GM23338 (cell line): ENCODE measurements around the gene KCNAB3. TPM values are rescaled to one million over a fixed set of nuclear protein-coding genes. Genes with fewer than 3 reads are reported as not detected.

ENCODE experiments used
- ATAC-seq: fragments of 200-7000 bp; cut with Tn5 transposase; 3 replicates; pipeline ENCODE4 v1.9.1; 2020
- DNase-seq: peaks from one replicate; pipeline ENCODE4 v3.0.0-alpha.2; 2015; ENCODE audit warnings: low spot score
- H2AFZ ChIP-seq: fragments of 200-600 bp; sonication (generic); 2 replicates; pipeline ENCODE4 v1.8.0; 2016; ENCODE audit warnings: antibody characterized with exemption, mild to moderate bottlenecking, moderate library complexity
- H3F3A ChIP-seq: fragments of 200-600 bp; sonication (generic); replicated peaks from 2 replicates; pipeline ENCODE4 v1.8.0; 2017; ENCODE audit warnings: antibody characterized with exemption, mixed run types, low read depth
- H3K27ac ChIP-seq: fragments of 200-600 bp; sonication (generic); 2 replicates; pipeline ENCODE4 v1.6.1; 2016; ENCODE audit warnings: low read depth
- H3K27me3 ChIP-seq: fragments of 200-600 bp; sonication (generic); 2 replicates; pipeline ENCODE4 v1.8.0; 2016; ENCODE audit warnings: mild to moderate bottlenecking, mixed run types, moderate library complexity; ENCODE audit not compliant: insufficient read depth
- H3K36me3 ChIP-seq: fragments of 200-600 bp; sonication (generic); 2 replicates; pipeline ENCODE4 v1.8.0; 2016; ENCODE audit warnings: mild to moderate bottlenecking; ENCODE audit not compliant: insufficient read depth
- H3K4me1 ChIP-seq: fragments of 200-600 bp; sonication (generic); 2 replicates; pipeline ENCODE4 v1.8.0; 2016; ENCODE audit warnings: mild to moderate bottlenecking, moderate library complexity; ENCODE audit not compliant: insufficient read depth
- H3K4me2 ChIP-seq: fragments of 200-600 bp; sonication (generic); 2 replicates; pipeline ENCODE4 v1.7.1; 2017; ENCODE audit warnings: mixed run types
- H3K4me3 ChIP-seq: fragments of 200-600 bp; sonication (generic); 2 replicates; pipeline ENCODE4 v1.6.1; 2016; ENCODE audit warnings: mixed run types
- H3K79me2 ChIP-seq: fragments of 200-600 bp; sonication (generic); replicated peaks from 2 replicates; pipeline ENCODE4 v1.8.0; 2017; ENCODE audit warnings: mild to moderate bottlenecking; ENCODE audit not compliant: insufficient read depth
- H3K9me2 ChIP-seq: fragments of 200-600 bp; sonication (generic); 2 replicates; pipeline ENCODE4 v1.8.0; 2017; ENCODE audit not compliant: insufficient read depth
- H4K20me1 ChIP-seq: fragments of 200-600 bp; sonication (generic); replicated peaks from 2 replicates; pipeline ENCODE4 v1.8.0; 2017; ENCODE audit warnings: mild to moderate bottlenecking; ENCODE audit not compliant: insufficient read depth
- H3K27ac Mint-ChIP-seq: 2 replicates; pipeline ENCODE4 v1.8.0; 2020; ENCODE audit warnings: inconsistent platforms, mild to moderate bottlenecking, moderate library complexity, mixed read lengths
- H3K27me3 Mint-ChIP-seq: 3 replicates; pipeline ENCODE4 v1.8.0; 2022; ENCODE audit warnings: low read depth, mild to moderate bottlenecking, moderate library complexity, mixed read lengths, inconsistent platforms; ENCODE audit not compliant: insufficient read depth, poor library complexity
- H3K36me3 Mint-ChIP-seq: 3 replicates; pipeline ENCODE4 v1.8.0; 2021; ENCODE audit warnings: low read depth, mild to moderate bottlenecking, inconsistent platforms, moderate library complexity, mixed read lengths
- H3K4me1 Mint-ChIP-seq: 3 replicates; pipeline ENCODE4 v1.8.0; 2020; ENCODE audit warnings: mild to moderate bottlenecking, inconsistent platforms, mixed read lengths
- H3K4me3 Mint-ChIP-seq: 3 replicates; pipeline ENCODE4 v1.8.0; 2021; ENCODE audit warnings: moderate library complexity, mild to moderate bottlenecking, inconsistent platforms, mixed read lengths
- H3K9me3 Mint-ChIP-seq: 3 replicates; pipeline ENCODE4 v1.8.0; 2020; ENCODE audit warnings: moderate library complexity, mild to moderate bottlenecking, inconsistent platforms, mixed read lengths
- EZH2 ChIP-seq: fragments of 200-600 bp; sonication (generic); IDR thresholded peaks from one replicate; pipeline ENCODE4 v1.8.0; 2017; ENCODE audit warnings: antibody characterized with exemption, mild to moderate bottlenecking, low read depth; ENCODE audit not compliant: unreplicated experiment
- EZH2phosphoT487 ChIP-seq: fragments of 200-600 bp; sonication (generic); IDR thresholded peaks from one replicate; pipeline ENCODE4 v1.8.1; 2018; ENCODE audit warnings: antibody characterized with exemption; ENCODE audit not compliant: unreplicated experiment
- JUNB ChIP-seq: IDR thresholded peaks from one replicate; pipeline ENCODE4 v1.6.1; 2016; ENCODE audit warnings: antibody characterized with exemption; ENCODE audit not compliant: unreplicated experiment
- NANOG ChIP-seq: IDR thresholded peaks from 2 replicates; pipeline ENCODE4 v1.6.1; 2016; ENCODE audit warnings: antibody characterized with exemption, borderline replicate concordance
- POLR2AphosphoS5 ChIP-seq: IDR thresholded peaks from 2 replicates; pipeline ENCODE4 v1.6.1; 2016; ENCODE audit warnings: antibody characterized with exemption, low read depth
- ZNF114 ChIP-seq: fragments of 250-450 bp; sonication (Bioruptor Pico); IDR thresholded peaks from 2 replicates; pipeline ENCODE4 v1.5.0; 2020; ENCODE audit warnings: mild to moderate bottlenecking, moderate library complexity
- polyA plus RNA-seq: library from polyadenylated mRNA; unstranded; fragments of >200 nt; fragmentation: Nextera tagmentation; extraction: Ambion mirVana; gene quantifications from 2 replicates; pipeline ENCODE4 v1.2.1, GENCODE V29; 2016
- total RNA-seq: library from RNA; depleted of rRNA; stranded (reverse); fragments of >200 nt; shearing (Covaris generic); gene quantifications from 2 replicates; pipeline ENCODE4 v1.2.3, GENCODE V29; 2014
- TF ChIP-seq, protein P1 (sequence below): fragments of 250-450 bp; sonication (Bioruptor Pico); IDR thresholded peaks from 2 replicates; pipeline ENCODE4 v1.5.0; 2020; ENCODE audit warnings: mild to moderate bottlenecking, moderate library complexity
- TF ChIP-seq, protein P2 (sequence below): IDR thresholded peaks from one replicate; pipeline ENCODE4 v1.6.1; 2018; ENCODE audit warnings: antibody characterized with exemption; ENCODE audit not compliant: unreplicated experiment
- TF ChIP-seq, protein P3 (sequence below): IDR thresholded peaks from 2 replicates; pipeline ENCODE4 v1.6.1; 2016; ENCODE audit warnings: antibody characterized with exemption

The KCNAB3 gene
- total and polyA plus RNA-seq, 2 experiments from 2014 or later, result 0.45 to 1.0 TPM

DNA sequence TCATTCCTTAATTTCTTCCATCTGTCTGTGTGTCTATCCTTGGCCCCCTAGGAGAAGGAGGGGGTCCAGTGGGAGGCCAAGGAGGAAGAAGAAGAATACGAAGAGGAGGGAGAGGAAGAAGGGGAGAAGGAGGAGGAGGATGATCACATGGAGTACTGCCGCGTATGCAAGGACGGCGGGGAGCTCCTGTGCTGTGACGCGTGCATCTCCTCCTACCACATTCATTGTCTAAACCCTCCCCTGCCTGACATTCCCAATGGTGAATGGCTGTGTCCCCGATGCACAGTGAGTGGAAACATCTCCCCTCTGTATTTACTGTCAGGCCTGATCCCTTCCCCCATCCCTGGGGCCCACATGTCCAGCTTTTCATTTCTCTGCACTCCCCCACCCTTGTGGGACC lies 34.8 kb downstream of the KCNAB3 start:
- H3K4me2 ChIP-seq, result no peak overlapping the region
- Mint-ChIP-seq H3K4me1 (no peaks in the 10 kb centered on the region), H3K27me3 (peaks cover 8% of the 10 kb centered on the region), H3K4me3 (no peak overlapping the region), H3K9me3 (no peaks in the 10 kb centered on the region), H3K27ac (no peak overlapping the region), H3K36me3 (peaks cover 23% of the 10 kb centered on the region)
- H3K4me1 ChIP-seq, result no peaks in the 10 kb centered on the region
- H3K27ac ChIP-seq, result no peak overlapping the region
- no peak overlapping the region for H2AFZ ChIP-seq
- H3K36me3 ChIP-seq, result 0 out of 2 replicates have a peak, but pooled peaks cover 3% of the 10 kb centered on the region
- no peaks in the 10 kb centered on the region for H3K9me2 ChIP-seq
- H3K4me3 ChIP-seq, result no peak overlapping the region
- H3K27me3 ChIP-seq, result no peaks in the 10 kb centered on the region
- no peaks in the 10 kb centered on the region for H3K79me2 ChIP-seq
- H3F3A ChIP-seq, result no peaks in the 10 kb centered on the region
- TF ChIP-seq, protein P1, sequence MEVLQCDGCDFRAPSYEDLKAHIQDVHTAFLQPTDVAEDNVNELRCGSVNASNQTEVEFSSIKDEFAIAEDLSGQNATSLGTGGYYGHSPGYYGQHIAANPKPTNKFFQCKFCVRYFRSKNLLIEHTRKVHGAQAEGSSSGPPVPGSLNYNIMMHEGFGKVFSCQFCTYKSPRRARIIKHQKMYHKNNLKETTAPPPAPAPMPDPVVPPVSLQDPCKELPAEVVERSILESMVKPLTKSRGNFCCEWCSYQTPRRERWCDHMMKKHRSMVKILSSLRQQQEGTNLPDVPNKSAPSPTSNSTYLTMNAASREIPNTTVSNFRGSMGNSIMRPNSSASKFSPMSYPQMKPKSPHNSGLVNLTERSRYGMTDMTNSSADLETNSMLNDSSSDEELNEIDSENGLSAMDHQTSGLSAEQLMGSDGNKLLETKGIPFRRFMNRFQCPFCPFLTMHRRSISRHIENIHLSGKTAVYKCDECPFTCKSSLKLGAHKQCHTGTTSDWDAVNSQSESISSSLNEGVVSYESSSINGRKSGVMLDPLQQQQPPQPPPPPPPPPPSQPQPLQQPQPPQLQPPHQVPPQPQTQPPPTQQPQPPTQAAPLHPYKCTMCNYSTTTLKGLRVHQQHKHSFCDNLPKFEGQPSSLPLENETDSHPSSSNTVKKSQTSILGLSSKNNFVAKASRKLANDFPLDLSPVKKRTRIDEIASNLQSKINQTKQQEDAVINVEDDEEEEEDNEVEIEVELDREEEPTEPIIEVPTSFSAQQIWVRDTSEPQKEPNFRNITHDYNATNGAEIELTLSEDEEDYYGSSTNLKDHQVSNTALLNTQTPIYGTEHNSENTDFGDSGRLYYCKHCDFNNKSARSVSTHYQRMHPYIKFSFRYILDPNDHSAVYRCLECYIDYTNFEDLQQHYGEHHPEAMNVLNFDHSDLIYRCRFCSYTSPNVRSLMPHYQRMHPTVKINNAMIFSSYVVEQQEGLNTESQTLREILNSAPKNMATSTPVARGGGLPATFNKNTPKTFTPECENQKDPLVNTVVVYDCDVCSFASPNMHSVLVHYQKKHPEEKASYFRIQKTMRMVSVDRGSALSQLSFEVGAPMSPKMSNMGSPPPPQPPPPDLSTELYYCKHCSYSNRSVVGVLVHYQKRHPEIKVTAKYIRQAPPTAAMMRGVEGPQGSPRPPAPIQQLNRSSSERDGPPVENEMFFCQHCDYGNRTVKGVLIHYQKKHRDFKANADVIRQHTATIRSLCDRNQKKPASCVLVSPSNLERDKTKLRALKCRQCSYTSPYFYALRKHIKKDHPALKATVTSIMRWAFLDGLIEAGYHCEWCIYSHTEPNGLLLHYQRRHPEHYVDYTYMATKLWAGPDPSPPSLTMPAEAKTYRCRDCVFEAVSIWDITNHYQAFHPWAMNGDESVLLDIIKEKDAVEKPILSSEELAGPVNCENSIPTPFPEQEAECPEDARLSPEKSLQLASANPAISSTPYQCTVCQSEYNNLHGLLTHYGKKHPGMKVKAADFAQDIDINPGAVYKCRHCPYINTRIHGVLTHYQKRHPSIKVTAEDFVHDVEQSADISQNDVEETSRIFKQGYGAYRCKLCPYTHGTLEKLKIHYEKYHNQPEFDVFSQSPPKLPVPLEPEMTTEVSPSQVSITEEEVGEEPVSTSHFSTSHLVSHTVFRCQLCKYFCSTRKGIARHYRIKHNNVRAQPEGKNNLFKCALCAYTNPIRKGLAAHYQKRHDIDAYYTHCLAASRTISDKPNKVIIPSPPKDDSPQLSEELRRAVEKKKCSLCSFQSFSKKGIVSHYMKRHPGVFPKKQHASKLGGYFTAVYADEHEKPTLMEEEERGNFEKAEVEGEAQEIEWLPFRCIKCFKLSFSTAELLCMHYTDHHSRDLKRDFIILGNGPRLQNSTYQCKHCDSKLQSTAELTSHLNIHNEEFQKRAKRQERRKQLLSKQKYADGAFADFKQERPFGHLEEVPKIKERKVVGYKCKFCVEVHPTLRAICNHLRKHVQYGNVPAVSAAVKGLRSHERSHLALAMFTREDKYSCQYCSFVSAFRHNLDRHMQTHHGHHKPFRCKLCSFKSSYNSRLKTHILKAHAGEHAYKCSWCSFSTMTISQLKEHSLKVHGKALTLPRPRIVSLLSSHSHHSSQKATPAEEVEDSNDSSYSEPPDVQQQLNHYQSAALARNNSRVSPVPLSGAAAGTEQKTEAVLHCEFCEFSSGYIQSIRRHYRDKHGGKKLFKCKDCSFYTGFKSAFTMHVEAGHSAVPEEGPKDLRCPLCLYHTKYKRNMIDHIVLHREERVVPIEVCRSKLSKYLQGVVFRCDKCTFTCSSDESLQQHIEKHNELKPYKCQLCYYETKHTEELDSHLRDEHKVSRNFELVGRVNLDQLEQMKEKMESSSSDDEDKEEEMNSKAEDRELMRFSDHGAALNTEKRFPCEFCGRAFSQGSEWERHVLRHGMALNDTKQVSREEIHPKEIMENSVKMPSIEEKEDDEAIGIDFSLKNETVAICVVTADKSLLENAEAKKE (CRISPR knock-in tag), result no peak
- TF ChIP-seq EZH2 (no peak), EZH2phosphoT487 (no peak), POLR2AphosphoS5 (no peak), ZNF114 (no peak), NANOG (no peak), JUNB (no peak)
- TF ChIP-seq, protein P2, sequence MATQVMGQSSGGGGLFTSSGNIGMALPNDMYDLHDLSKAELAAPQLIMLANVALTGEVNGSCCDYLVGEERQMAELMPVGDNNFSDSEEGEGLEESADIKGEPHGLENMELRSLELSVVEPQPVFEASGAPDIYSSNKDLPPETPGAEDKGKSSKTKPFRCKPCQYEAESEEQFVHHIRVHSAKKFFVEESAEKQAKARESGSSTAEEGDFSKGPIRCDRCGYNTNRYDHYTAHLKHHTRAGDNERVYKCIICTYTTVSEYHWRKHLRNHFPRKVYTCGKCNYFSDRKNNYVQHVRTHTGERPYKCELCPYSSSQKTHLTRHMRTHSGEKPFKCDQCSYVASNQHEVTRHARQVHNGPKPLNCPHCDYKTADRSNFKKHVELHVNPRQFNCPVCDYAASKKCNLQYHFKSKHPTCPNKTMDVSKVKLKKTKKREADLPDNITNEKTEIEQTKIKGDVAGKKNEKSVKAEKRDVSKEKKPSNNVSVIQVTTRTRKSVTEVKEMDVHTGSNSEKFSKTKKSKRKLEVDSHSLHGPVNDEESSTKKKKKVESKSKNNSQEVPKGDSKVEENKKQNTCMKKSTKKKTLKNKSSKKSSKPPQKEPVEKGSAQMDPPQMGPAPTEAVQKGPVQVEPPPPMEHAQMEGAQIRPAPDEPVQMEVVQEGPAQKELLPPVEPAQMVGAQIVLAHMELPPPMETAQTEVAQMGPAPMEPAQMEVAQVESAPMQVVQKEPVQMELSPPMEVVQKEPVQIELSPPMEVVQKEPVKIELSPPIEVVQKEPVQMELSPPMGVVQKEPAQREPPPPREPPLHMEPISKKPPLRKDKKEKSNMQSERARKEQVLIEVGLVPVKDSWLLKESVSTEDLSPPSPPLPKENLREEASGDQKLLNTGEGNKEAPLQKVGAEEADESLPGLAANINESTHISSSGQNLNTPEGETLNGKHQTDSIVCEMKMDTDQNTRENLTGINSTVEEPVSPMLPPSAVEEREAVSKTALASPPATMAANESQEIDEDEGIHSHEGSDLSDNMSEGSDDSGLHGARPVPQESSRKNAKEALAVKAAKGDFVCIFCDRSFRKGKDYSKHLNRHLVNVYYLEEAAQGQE, result no peak
- TF ChIP-seq, protein P3, sequence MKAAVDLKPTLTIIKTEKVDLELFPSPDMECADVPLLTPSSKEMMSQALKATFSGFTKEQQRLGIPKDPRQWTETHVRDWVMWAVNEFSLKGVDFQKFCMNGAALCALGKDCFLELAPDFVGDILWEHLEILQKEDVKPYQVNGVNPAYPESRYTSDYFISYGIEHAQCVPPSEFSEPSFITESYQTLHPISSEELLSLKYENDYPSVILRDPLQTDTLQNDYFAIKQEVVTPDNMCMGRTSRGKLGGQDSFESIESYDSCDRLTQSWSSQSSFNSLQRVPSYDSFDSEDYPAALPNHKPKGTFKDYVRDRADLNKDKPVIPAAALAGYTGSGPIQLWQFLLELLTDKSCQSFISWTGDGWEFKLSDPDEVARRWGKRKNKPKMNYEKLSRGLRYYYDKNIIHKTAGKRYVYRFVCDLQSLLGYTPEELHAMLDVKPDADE, result no peak
- H4K20me1 ChIP-seq, result no peaks in the 10 kb centered on the region
- ATAC-seq, result no peak
- DNase-seq, result no peak
